Loucy (cell line): ENCODE data around the gene IFT80.

ENCODE experiments used
- H2AFZ ChIP-seq: fragments of 200-600 bp; sonication (generic); 2 replicates; pipeline ENCODE4 v1.6.0; 2016; ENCODE audit warnings: antibody characterized with exemption, mild to moderate bottlenecking, low read length, moderate library complexity
- H3F3A ChIP-seq: fragments of 200-600 bp; 2 replicates; pipeline ENCODE4 v1.6.0; 2016; ENCODE audit warnings: antibody characterized with exemption, low read depth, mild to moderate bottlenecking
- H3K27me3 ChIP-seq: fragments of 200-600 bp; sonication (generic); 2 replicates; pipeline ENCODE4 v1.6.1; 2014; ENCODE audit warnings: low read length, mild to moderate bottlenecking; ENCODE audit not compliant: insufficient read depth, poor library complexity, severe bottlenecking
- H3K36me3 ChIP-seq: fragments of 200-600 bp; sonication (generic); 2 replicates; pipeline ENCODE4 v1.6.1; 2016; ENCODE audit warnings: low read length; ENCODE audit not compliant: insufficient read depth
- H3K4me1 ChIP-seq: fragments of 200-600 bp; sonication (generic); 2 replicates; pipeline ENCODE4 v1.5.1; 2014; ENCODE audit warnings: low read length, mild to moderate bottlenecking; ENCODE audit not compliant: insufficient read depth, poor library complexity, severe bottlenecking
- H3K4me2 ChIP-seq: fragments of 200-600 bp; sonication (generic); 2 replicates; pipeline ENCODE4 v1.6.0; 2014; ENCODE audit warnings: antibody characterized with exemption, low read length, low read depth, mild to moderate bottlenecking; ENCODE audit not compliant: poor library complexity, severe bottlenecking
- H3K4me3 ChIP-seq: fragments of 200-600 bp; sonication (generic); 2 replicates; pipeline ENCODE4 v1.5.1; 2014; ENCODE audit warnings: low read length, mild to moderate bottlenecking, mixed read lengths; ENCODE audit not compliant: poor library complexity, severe bottlenecking
- H3K79me2 ChIP-seq: fragments of 200-600 bp; sonication (generic); 2 replicates; pipeline ENCODE4 v1.6.1; 2014; ENCODE audit warnings: low read length; ENCODE audit not compliant: insufficient read depth
- H3K9ac ChIP-seq: fragments of 200-600 bp; sonication (generic); 2 replicates; pipeline ENCODE4 v1.6.0; 2014; ENCODE audit warnings: mild to moderate bottlenecking, low read depth, low read length, moderate library complexity; ENCODE audit not compliant: poor library complexity, severe bottlenecking
- H3K9me2 ChIP-seq: fragments of 200-600 bp; sonication (generic); replicated peaks from 2 replicates; pipeline ENCODE4 v1.6.1; 2016; ENCODE audit warnings: low read depth, low read length, mixed read lengths
- H3K9me3 ChIP-seq: fragments of 200-600 bp; sonication (generic); 2 replicates; pipeline ENCODE4 v1.6.1; 2014; ENCODE audit warnings: mild to moderate bottlenecking, antibody characterized with exemption, low read length, low read depth; ENCODE audit not compliant: insufficient read depth
- H4K20me1 ChIP-seq: fragments of 200-600 bp; sonication (generic); 2 replicates; pipeline ENCODE4 v1.6.0; 2014; ENCODE audit warnings: antibody characterized with exemption, low read length, mild to moderate bottlenecking; ENCODE audit not compliant: insufficient read depth, poor library complexity, severe bottlenecking
- CTCF ChIP-seq: fragments of 200-600 bp; sonication (generic); conservative IDR thresholded peaks from 2 replicates; pipeline ENCODE4 v1.5.1; 2014; ENCODE audit warnings: mild to moderate bottlenecking, antibody characterized with exemption, low read length
- EZH2phosphoT487 ChIP-seq: fragments of 200-600 bp; IDR thresholded peaks from 2 replicates; pipeline ENCODE4 v1.6.1; 2018; ENCODE audit warnings: antibody characterized with exemption, mild to moderate bottlenecking, moderate library complexity, borderline replicate concordance

IFT80 gene

GRCh38 chr3:160260587-160261270 is 138.3 kb downstream of the IFT80 start:
- no peaks in the 10 kb centered on the region for H3K27me3 ChIP-seq
- no peaks in the 10 kb centered on the region for H3K4me1 ChIP-seq
- TF ChIP-seq CTCF (no peak), EZH2phosphoT487 (no peak)
- H3K4me2 ChIP-seq = no peak overlapping the region
- H3K36me3 ChIP-seq = no peaks in the 10 kb centered on the region
- no peak overlapping the region for H3K9ac ChIP-seq
- H3K9me3 ChIP-seq = no peaks in the 10 kb centered on the region
- no peaks in the 10 kb centered on the region for H3F3A ChIP-seq
- H3K9me2 ChIP-seq = no peaks in the 10 kb centered on the region
- no peaks in the 10 kb centered on the region for H4K20me1 ChIP-seq
- no peak overlapping the region for H3K4me3 ChIP-seq
- no peaks in the 10 kb centered on the region for H3K79me2 ChIP-seq
- H2AFZ ChIP-seq = no peak overlapping the region

GRCh38 chr3:160259589-160259988 is 139.4 kb downstream of the IFT80 start:
- H3K4me1 ChIP-seq = no peaks in the 10 kb centered on the region
- H3K79me2 ChIP-seq = no peaks in the 10 kb centered on the region
- no peaks in the 10 kb centered on the region for H3K9me2 ChIP-seq
- no peaks in the 10 kb centered on the region for H3K27me3 ChIP-seq
- H4K20me1 ChIP-seq = no peaks in the 10 kb centered on the region
- H3F3A ChIP-seq = no peaks in the 10 kb centered on the region
- H3K9me3 ChIP-seq = no peaks in the 10 kb centered on the region
- no peaks in the 10 kb centered on the region for H3K36me3 ChIP-seq
- no peak overlapping the region for H3K9ac ChIP-seq
- no peak overlapping the region for H3K4me2 ChIP-seq
- no peak overlapping the region for H3K4me3 ChIP-seq
- no peak for TF ChIP-seq EZH2phosphoT487
- TF ChIP-seq CTCF = no peak
- H2AFZ ChIP-seq = no peak overlapping the region

- Histone ChIP-seq H3K36me3 (no peaks in the 10 kb centered on the region), H3F3A (no peaks in the 10 kb centered on the region), H3K4me3 (no peak overlapping the region), H3K4me1 (no peaks in the 10 kb centered on the region), H3K9me2 (no peaks in the 10 kb centered on the region), H4K20me1 (no peaks in the 10 kb centered on the region), H3K9me3 (no peaks in the 10 kb centered on the region), H3K79me2 (no peaks in the 10 kb centered on the region), H2AFZ (no peak overlapping the region), H3K27me3 (no peaks in the 10 kb centered on the region), H3K9ac (no peak overlapping the region), H3K4me2 (no peak overlapping the region)
- no peak for TF ChIP-seq EZH2phosphoT487
- TF ChIP-seq CTCF = no peak
These were observed 141.4 kb downstream of the IFT80 start for GRCh38 chr3:160257606-160258005.
